WTC11 (cell line): ENCODE results near the gene MAP3K10. TPM values are rescaled to one million over a fixed set of nuclear protein-coding genes. Genes with fewer than 3 reads are reported as not detected.

ENCODE experiments used
- ATAC-seq: fragments of 200-7000 bp; cut with Tn5 transposase; 2 replicates; pipeline ENCODE4 v1.10.0; 2021; ENCODE audit warnings: mild to moderate bottlenecking, moderate library complexity
- CTCF ChIA-PET: fragments of 300-600 bp; sonication (Branson Sonifier 250); formaldehyde crosslinking; loops from one replicate; lab custom pipeline; 2021; ENCODE audit warnings: antibody characterized with exemption; lab: Charles Lee
- POLR2A ChIA-PET: fragments of 350-600 bp; sonication (Branson Sonifier 250); formaldehyde crosslinking; loops from one replicate; lab custom pipeline; 2021; ENCODE audit warnings: antibody characterized with exemption; lab: Charles Lee
- DNase-seq: peaks from one replicate; pipeline ENCODE4 v3.0.0; 2021; ENCODE audit warnings: low spot score
- H3K27ac Mint-ChIP-seq: 2 replicates; pipeline ENCODE4 v1.8.0; 2021; ENCODE audit warnings: mixed read lengths
- H3K27me3 Mint-ChIP-seq: 2 replicates; pipeline ENCODE4 v1.8.0; 2021; ENCODE audit warnings: low read depth, mild to moderate bottlenecking, moderate library complexity, mixed read lengths
- H3K36me3 Mint-ChIP-seq: 2 replicates; pipeline ENCODE4 v1.8.0; 2021; ENCODE audit warnings: mixed read lengths
- H3K4me1 Mint-ChIP-seq: 2 replicates; pipeline ENCODE4 v1.8.0; 2022; ENCODE audit warnings: mixed read lengths
- H3K4me3 Mint-ChIP-seq: 2 replicates; pipeline ENCODE4 v1.8.0; 2021; ENCODE audit warnings: mild to moderate bottlenecking, moderate library complexity, mixed read lengths
- H3K9me3 Mint-ChIP-seq: 2 replicates; pipeline ENCODE4 v1.8.0; 2021; ENCODE audit warnings: mixed read lengths
- CREM ChIP-seq: sonication (generic); formaldehyde crosslinking; IDR thresholded peaks from 2 replicates; pipeline ENCODE4 v1.8.1; 2022; ENCODE audit warnings: mild to moderate bottlenecking, missing genetic modification reagents, moderate library complexity
- ELF4 ChIP-seq: sonication (generic); formaldehyde crosslinking; IDR thresholded peaks from 2 replicates; pipeline ENCODE4 v1.8.1; 2022; ENCODE audit warnings: low read depth, mild to moderate bottlenecking, moderate library complexity, missing genetic modification reagents
- FOXK1 ChIP-seq: sonication (generic); formaldehyde crosslinking; IDR thresholded peaks from 2 replicates; pipeline ENCODE4 v1.8.0; 2022; ENCODE audit warnings: mild to moderate bottlenecking, moderate library complexity, missing genetic modification reagents
- GABPB1 ChIP-seq: sonication (generic); formaldehyde crosslinking; IDR thresholded peaks from 2 replicates; pipeline ENCODE4 v1.8.1; 2023; ENCODE audit warnings: mild to moderate bottlenecking, missing genetic modification reagents
- GRHL2 ChIP-seq: fragments of 250-450 bp; sonication (Bioruptor Pico); IDR thresholded peaks from 2 replicates; pipeline ENCODE4 v1.8.0; 2022; ENCODE audit warnings: mild to moderate bottlenecking, moderate library complexity; ENCODE audit not compliant: insufficient replicate concordance, severe bottlenecking
- IRF2 ChIP-seq: sonication (generic); formaldehyde crosslinking; IDR thresholded peaks from 2 replicates; pipeline ENCODE4 v1.8.0; 2022; ENCODE audit warnings: low read depth, missing genetic modification reagents, borderline replicate concordance
- MXD4 ChIP-seq: fragments of 250-450 bp; sonication (Bioruptor Pico); IDR thresholded peaks from 2 replicates; pipeline ENCODE4 v1.8.0; 2021; ENCODE audit warnings: mild to moderate bottlenecking, moderate library complexity, borderline replicate concordance
- MYBL2 ChIP-seq: sonication (generic); formaldehyde crosslinking; IDR thresholded peaks from 2 replicates; pipeline ENCODE4 v1.8.1; 2023; ENCODE audit warnings: mild to moderate bottlenecking, moderate library complexity, missing genetic modification reagents
- NFYB ChIP-seq: sonication (generic); formaldehyde crosslinking; conservative IDR thresholded peaks from 2 replicates; pipeline ENCODE4 v1.8.0; 2022; ENCODE audit warnings: low read depth, missing genetic modification reagents
- NR2C2 ChIP-seq: sonication (generic); formaldehyde crosslinking; IDR thresholded peaks from 2 replicates; pipeline ENCODE4 v1.8.0; 2022; ENCODE audit warnings: mild to moderate bottlenecking, missing genetic modification reagents
- RORB ChIP-seq: fragments of 250-450 bp; sonication (Bioruptor Pico); IDR thresholded peaks from 2 replicates; pipeline ENCODE4 v1.9.0; 2021; ENCODE audit warnings: mild to moderate bottlenecking
- SMAD4 ChIP-seq: sonication (generic); formaldehyde crosslinking; IDR thresholded peaks from 2 replicates; pipeline ENCODE4 v1.8.0; 2022; ENCODE audit warnings: mild to moderate bottlenecking, missing genetic modification reagents
- SOX15 ChIP-seq: fragments of 250-450 bp; sonication (Bioruptor Pico); IDR thresholded peaks from 2 replicates; pipeline ENCODE4 v1.9.0; 2021; ENCODE audit warnings: mild to moderate bottlenecking
- TP53 ChIP-seq: sonication (generic); formaldehyde crosslinking; IDR thresholded peaks from 2 replicates; pipeline ENCODE4 v1.8.1; 2023; ENCODE audit warnings: mild to moderate bottlenecking, missing genetic modification reagents
- ZNF138 ChIP-seq: sonication (generic); formaldehyde crosslinking; conservative IDR thresholded peaks from 2 replicates; pipeline ENCODE4 v1.8.1; 2022; ENCODE audit warnings: mild to moderate bottlenecking, moderate library complexity, missing genetic modification reagents
- ZNF317 ChIP-seq: sonication (generic); formaldehyde crosslinking; IDR thresholded peaks from 2 replicates; pipeline ENCODE4 v1.8.1; 2023; ENCODE audit warnings: low read depth, mild to moderate bottlenecking, moderate library complexity, missing genetic modification reagents, borderline replicate concordance
- ZNF396 ChIP-seq: fragments of 250-450 bp; sonication (Bioruptor Pico); IDR thresholded peaks from 2 replicates; pipeline ENCODE4 v1.8.0; 2021; ENCODE audit warnings: mild to moderate bottlenecking, moderate library complexity, borderline replicate concordance
- total RNA-seq: library from RNA; stranded (reverse); gene quantifications from 3 replicates; pipeline ENCODE4 v1.2.3, GENCODE V29; 2021
- TF ChIP-seq, protein P1 (sequence below): sonication (generic); formaldehyde crosslinking; IDR thresholded peaks from 2 replicates; pipeline ENCODE4 v1.8.0; 2022; ENCODE audit warnings: mild to moderate bottlenecking, missing genetic modification reagents
- TF ChIP-seq, protein P2 (sequence below): sonication (generic); formaldehyde crosslinking; IDR thresholded peaks from 2 replicates; pipeline ENCODE4 v1.8.1; 2023; ENCODE audit warnings: mild to moderate bottlenecking, missing genetic modification reagents, moderate library complexity
- TF ChIP-seq, protein P3 (sequence below): fragments of 250-450 bp; sonication (Bioruptor Pico); IDR thresholded peaks from 2 replicates; pipeline ENCODE4 v1.9.0; 2021; ENCODE audit warnings: moderate library complexity, mild to moderate bottlenecking, inconsistent platforms, borderline replicate concordance
- TF ChIP-seq, protein P4 (sequence below): sonication (generic); formaldehyde crosslinking; IDR thresholded peaks from 2 replicates; pipeline ENCODE4 v1.8.1; 2023; ENCODE audit warnings: mild to moderate bottlenecking, moderate library complexity, missing genetic modification reagents
- TF ChIP-seq, protein P5 (sequence below): sonication (generic); formaldehyde crosslinking; conservative IDR thresholded peaks from 2 replicates; pipeline ENCODE4 v1.8.1; 2023; ENCODE audit warnings: mild to moderate bottlenecking, low read depth, missing genetic modification reagents, moderate library complexity
- TF ChIP-seq, protein P6 (sequence below): fragments of 200-600 bp; IDR thresholded peaks from 2 replicates; pipeline ENCODE4 v1.8.0; 2022; ENCODE audit warnings: antibody characterized with exemption

The MAP3K10 gene
- total RNA-seq, 1 experiment from 2014 or later = 23.5 TPM

DNA sequence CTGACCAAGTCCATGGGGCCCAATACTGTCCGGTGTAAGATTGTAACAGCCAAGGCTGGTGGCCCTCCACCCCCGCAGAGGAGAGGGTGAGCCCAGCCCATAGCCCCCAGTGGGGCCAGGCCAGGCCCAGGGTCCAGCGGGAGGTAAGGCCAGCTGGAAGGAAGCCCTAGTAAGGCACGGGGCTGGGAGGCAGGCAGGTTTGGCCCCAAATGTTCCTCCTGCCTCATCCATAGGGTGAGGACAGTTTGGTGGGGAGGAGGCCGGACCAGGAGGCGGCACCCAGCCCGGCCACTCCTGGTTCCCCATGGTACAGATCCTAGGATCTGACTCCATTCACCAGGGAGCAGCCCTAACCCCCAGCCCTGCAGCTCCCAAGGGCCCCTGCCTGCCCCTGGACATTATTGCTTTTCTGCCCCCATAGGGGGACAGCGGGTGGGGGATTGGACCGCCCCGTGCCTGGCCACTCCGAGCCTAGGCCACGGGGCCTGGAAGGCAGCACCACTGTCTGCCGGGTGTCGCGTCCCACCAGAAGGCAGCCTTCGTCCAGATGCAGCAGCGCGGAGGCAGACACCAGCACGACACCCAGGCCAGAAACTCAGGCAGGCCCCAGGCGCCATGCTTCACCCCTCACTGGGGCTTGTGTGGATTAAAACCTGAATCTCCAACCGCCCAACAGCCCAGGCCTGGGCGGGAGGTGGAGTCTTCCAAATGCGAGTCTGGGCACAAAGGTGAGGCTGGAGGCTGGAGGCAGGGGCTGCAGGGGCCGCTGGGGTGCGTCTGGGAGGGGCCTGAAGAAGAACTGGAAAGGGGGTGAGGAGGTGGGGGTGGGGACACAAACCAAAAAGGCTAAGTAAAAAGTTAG is 42.0 kb downstream of the MAP3K10 start (continued):
- TF ChIP-seq, protein P1, sequence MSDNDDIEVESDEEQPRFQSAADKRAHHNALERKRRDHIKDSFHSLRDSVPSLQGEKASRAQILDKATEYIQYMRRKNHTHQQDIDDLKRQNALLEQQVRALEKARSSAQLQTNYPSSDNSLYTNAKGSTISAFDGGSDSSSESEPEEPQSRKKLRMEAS (CRISPR knock-in tag) = no peak
- TF ChIP-seq, protein P2, sequence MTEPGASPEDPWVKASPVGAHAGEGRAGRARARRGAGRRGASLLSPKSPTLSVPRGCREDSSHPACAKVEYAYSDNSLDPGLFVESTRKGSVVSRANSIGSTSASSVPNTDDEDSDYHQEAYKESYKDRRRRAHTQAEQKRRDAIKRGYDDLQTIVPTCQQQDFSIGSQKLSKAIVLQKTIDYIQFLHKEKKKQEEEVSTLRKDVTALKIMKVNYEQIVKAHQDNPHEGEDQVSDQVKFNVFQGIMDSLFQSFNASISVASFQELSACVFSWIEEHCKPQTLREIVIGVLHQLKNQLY (CRISPR knock-in tag) = no peak

- H3K27ac Mint-ChIP-seq = no peak overlapping the region
- H3K36me3 Mint-ChIP-seq = peaks cover 11% of the 10 kb centered on the region; the same call in 1 of the 2 replicates
- TF ChIP-seq ELF4 (CRISPR knock-in tag) (no peak), ZNF317 (CRISPR knock-in tag) (no peak), IRF2 (CRISPR knock-in tag) (no peak), MYBL2 (CRISPR knock-in tag) (no peak), SOX15 (CRISPR knock-in tag) (no peak), NFYB (CRISPR knock-in tag) (no peak), GABPB1 (CRISPR knock-in tag) (no peak), NR2C2 (no peak)
- ChIA-PET POLR2A (no interaction called here), CTCF (interaction anchor here (0.5 to 1.5 kb wide), 4 partner anchors 11 to 140 kb away, joined by 4 to 6 read pairs (median 5); partner anchors contain the start of gene TTC9B)
- no peak for DNase-seq
- no peaks in the 10 kb centered on the region; the same call in 1 of the 2 replicates for H3K27me3 Mint-ChIP-seq
- H3K4me1 Mint-ChIP-seq = peaks cover 27% of the 10 kb centered on the region
- no peaks in the 10 kb centered on the region for H3K9me3 Mint-ChIP-seq
- no peak overlapping the region for H3K4me3 Mint-ChIP-seq
- ATAC-seq = no peak
These were observed 42.7 kb downstream of the MAP3K10 start for GRCh38 chr19:40233811-40234389.

DNA sequence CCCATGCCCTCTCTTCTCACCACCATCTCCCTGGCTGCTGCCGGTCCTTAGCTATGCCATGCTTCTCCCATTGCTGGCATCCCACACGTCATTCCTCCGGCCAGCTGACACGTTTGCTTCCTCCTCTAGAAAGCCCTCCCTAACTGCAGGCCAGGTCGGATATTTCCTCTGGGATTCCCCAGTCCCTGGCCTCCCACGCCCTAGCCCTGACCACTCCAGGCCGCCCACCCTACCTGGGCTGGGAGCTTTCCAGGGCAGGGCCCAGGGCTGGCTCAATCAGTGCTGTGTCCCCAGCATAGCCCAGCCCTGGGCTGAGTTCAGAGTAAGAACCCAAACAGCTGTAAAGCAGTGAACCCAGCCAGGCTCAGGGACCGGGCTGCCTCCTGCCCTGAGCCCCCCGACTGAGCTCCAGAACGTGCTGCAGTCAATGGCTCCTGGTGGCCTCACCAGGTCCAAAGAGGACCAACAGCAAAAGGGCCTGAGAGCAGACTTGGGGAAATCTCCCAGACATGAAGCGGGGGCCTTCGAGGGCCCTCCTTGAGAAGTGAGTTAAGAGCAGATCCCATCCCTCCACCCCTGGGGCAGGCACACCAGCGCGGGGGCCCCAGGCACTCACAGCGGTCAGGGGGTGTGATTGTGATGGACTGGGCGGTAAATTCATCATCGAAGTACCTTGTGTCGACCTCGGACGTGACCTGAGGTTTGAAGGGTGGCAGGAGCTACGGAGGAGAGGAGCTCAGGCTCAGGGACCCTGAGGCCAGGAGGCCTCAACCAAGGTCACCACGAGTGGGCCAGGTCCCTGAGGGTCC is 43.4 kb downstream of the MAP3K10 start:
- H3K36me3 Mint-ChIP-seq = peaks cover 18% of the 10 kb centered on the region; the same call in 1 of the 2 replicates
- ChIA-PET CTCF (interaction anchor here (1.3 to 1.5 kb wide), 3 partner anchors 11 to 18 kb away, joined by 4 to 6 read pairs (median 5); partner anchors contain the start of gene TTC9B), POLR2A (no interaction called here)
- no peak for DNase-seq
- no peaks in the 10 kb centered on the region for H3K27me3 Mint-ChIP-seq
- no peak overlapping the region; the same call in 1 of the 2 replicates for H3K27ac Mint-ChIP-seq
- no peak overlapping the region for H3K4me3 Mint-ChIP-seq
- H3K9me3 Mint-ChIP-seq = no peaks in the 10 kb centered on the region
- ATAC-seq = no peak
- peaks cover 27% of the 10 kb centered on the region for H3K4me1 Mint-ChIP-seq
- TF ChIP-seq FOXK1 (CRISPR knock-in tag) (no peak), MXD4 (CRISPR knock-in tag) (no peak), SMAD4 (CRISPR knock-in tag) (no peak), GRHL2 (CRISPR knock-in tag) (no peak), CREM (CRISPR knock-in tag) (no peak), ZNF396 (no peak), TP53 (CRISPR knock-in tag) (no peak), RORB (CRISPR knock-in tag) (no peak), ZNF138 (CRISPR knock-in tag) (no peak)
- TF ChIP-seq, protein P3, sequence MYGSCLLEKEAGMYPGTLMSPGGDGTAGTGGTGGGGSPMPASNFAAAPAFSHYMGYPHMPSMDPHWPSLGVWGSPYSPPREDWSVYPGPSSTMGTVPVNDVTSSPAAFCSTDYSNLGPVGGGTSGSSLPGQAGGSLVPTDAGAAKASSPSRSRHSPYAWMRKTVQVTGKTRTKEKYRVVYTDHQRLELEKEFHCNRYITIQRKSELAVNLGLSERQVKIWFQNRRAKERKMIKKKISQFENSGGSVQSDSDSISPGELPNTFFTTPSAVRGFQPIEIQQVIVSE (CRISPR knock-in tag) = no peak
- TF ChIP-seq, protein P4, sequence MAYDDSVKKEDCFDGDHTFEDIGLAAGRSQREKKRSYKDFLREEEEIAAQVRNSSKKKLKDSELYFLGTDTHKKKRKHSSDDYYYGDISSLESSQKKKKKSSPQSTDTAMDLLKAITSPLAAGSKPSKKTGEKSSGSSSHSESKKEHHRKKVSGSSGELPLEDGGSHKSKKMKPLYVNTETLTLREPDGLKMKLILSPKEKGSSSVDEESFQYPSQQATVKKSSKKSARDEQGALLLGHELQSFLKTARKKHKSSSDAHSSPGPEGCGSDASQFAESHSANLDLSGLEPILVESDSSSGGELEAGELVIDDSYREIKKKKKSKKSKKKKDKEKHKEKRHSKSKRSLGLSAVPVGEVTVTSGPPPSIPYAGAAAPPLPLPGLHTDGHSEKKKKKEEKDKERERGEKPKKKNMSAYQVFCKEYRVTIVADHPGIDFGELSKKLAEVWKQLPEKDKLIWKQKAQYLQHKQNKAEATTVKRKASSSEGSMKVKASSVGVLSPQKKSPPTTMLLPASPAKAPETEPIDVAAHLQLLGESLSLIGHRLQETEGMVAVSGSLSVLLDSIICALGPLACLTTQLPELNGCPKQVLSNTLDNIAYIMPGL (CRISPR knock-in tag) = no peak
- TF ChIP-seq, protein P5, sequence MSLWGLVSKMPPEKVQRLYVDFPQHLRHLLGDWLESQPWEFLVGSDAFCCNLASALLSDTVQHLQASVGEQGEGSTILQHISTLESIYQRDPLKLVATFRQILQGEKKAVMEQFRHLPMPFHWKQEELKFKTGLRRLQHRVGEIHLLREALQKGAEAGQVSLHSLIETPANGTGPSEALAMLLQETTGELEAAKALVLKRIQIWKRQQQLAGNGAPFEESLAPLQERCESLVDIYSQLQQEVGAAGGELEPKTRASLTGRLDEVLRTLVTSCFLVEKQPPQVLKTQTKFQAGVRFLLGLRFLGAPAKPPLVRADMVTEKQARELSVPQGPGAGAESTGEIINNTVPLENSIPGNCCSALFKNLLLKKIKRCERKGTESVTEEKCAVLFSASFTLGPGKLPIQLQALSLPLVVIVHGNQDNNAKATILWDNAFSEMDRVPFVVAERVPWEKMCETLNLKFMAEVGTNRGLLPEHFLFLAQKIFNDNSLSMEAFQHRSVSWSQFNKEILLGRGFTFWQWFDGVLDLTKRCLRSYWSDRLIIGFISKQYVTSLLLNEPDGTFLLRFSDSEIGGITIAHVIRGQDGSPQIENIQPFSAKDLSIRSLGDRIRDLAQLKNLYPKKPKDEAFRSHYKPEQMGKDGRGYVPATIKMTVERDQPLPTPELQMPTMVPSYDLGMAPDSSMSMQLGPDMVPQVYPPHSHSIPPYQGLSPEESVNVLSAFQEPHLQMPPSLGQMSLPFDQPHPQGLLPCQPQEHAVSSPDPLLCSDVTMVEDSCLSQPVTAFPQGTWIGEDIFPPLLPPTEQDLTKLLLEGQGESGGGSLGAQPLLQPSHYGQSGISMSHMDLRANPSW (CRISPR knock-in tag) = no peak
- TF ChIP-seq, protein P6, sequence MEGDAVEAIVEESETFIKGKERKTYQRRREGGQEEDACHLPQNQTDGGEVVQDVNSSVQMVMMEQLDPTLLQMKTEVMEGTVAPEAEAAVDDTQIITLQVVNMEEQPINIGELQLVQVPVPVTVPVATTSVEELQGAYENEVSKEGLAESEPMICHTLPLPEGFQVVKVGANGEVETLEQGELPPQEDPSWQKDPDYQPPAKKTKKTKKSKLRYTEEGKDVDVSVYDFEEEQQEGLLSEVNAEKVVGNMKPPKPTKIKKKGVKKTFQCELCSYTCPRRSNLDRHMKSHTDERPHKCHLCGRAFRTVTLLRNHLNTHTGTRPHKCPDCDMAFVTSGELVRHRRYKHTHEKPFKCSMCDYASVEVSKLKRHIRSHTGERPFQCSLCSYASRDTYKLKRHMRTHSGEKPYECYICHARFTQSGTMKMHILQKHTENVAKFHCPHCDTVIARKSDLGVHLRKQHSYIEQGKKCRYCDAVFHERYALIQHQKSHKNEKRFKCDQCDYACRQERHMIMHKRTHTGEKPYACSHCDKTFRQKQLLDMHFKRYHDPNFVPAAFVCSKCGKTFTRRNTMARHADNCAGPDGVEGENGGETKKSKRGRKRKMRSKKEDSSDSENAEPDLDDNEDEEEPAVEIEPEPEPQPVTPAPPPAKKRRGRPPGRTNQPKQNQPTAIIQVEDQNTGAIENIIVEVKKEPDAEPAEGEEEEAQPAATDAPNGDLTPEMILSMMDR = no peak
